ENCODE data around the gene RABEP2. TPM values are rescaled to one million over a fixed set of nuclear protein-coding genes. Genes with fewer than 3 reads are reported as not detected.

Gene RABEP2
- polyA plus RNA-seq, 2 donors: 23.5 to 46.9 TPM

DNA sequence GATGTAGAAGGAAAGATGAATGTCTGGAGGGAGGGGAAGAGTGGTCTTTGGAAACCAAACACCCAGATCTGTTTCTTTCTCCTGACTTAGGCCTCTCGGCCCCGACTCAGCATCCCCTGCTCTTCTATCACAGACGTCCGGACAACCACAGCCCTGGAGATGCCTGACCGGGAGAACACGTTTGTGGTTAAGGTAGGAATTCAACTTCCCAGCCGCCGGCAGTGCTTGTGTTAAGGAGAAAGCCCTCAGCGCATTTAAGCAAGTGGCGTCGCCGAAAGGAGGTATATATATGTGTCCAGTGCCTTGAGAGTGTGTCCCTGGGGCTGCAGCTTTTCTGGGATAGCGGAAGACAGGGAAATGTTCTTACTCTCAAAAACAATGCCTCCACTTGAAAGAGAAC lies 57.8 kb downstream of the RABEP2 start:
- Histone ChIP-seq H3K9me3 (ENCODE audit: control insufficient read depth in 2 of 2, insufficient read depth in 1 of 2, low read depth in 1 of 2, low read length in 1 of 2) (no peaks in the 10 kb centered on the region), H3K27me3 (ENCODE audit: control insufficient read depth in 1 of 2, insufficient read depth in 2 of 2, low read length in 2 of 2) (no peaks in the 10 kb centered on the region), H3K27ac (ENCODE audit: low read depth in 2 of 2, low read length in 1 of 2) (no peak overlapping the region), H3K4me1 (ENCODE audit: control insufficient read depth in 2 of 2, insufficient read depth in 2 of 2, low read length in 1 of 2) (peaks cover 0 to 2% of the 10 kb centered on the region in 2 donors), H3K36me3 (ENCODE audit: control insufficient read depth in 2 of 2, insufficient read depth in 2 of 2, low read length in 1 of 2) (peaks cover 13 to 43% of the 10 kb centered on the region in 2 donors), H3K4me3 (ENCODE audit: low read depth in 1 of 2, low read length in 2 of 2) (no peak overlapping the region)
- WGBS, 2 donors: 87 to 89% methylated on average over 13 of the region's 13 CpGs

DNA sequence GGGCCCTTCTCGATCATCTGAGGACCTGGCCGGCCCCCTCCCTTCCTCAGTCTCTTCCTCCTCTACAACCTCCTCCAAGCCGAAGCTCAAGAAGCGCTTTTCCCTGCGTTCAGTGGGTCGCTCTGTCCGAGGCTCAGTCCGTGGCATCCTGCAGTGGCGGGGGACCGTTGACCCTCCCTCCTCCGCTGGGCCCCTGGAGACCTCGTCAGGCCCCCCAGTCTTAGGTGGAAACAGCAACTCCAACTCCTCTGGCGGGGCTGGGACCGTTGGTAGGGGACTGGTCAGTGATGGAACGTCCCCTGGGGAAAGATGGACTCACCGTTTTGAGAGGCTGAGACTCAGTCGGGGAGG lies 58.6 kb downstream of the RABEP2 start:
- Histone ChIP-seq H3K27ac (ENCODE audit: low read depth in 2 of 2, low read length in 1 of 2) (no peak overlapping the region), H3K36me3 (ENCODE audit: control insufficient read depth in 2 of 2, insufficient read depth in 2 of 2, low read length in 1 of 2) (peaks cover 12 to 38% of the 10 kb centered on the region in 2 donors), H3K27me3 (ENCODE audit: control insufficient read depth in 1 of 2, insufficient read depth in 2 of 2, low read length in 2 of 2) (no peaks in the 10 kb centered on the region), H3K4me1 (ENCODE audit: control insufficient read depth in 2 of 2, insufficient read depth in 2 of 2, low read length in 1 of 2) (peaks cover 0 to 2% of the 10 kb centered on the region in 2 donors), H3K9me3 (ENCODE audit: control insufficient read depth in 2 of 2, insufficient read depth in 1 of 2, low read depth in 1 of 2, low read length in 1 of 2) (no peaks in the 10 kb centered on the region), H3K4me3 (ENCODE audit: low read depth in 1 of 2, low read length in 2 of 2) (no peak overlapping the region)
- 79 to 84% methylated on average over 17 of the region's 17 CpGs for WGBS, 2 donors

DNA sequence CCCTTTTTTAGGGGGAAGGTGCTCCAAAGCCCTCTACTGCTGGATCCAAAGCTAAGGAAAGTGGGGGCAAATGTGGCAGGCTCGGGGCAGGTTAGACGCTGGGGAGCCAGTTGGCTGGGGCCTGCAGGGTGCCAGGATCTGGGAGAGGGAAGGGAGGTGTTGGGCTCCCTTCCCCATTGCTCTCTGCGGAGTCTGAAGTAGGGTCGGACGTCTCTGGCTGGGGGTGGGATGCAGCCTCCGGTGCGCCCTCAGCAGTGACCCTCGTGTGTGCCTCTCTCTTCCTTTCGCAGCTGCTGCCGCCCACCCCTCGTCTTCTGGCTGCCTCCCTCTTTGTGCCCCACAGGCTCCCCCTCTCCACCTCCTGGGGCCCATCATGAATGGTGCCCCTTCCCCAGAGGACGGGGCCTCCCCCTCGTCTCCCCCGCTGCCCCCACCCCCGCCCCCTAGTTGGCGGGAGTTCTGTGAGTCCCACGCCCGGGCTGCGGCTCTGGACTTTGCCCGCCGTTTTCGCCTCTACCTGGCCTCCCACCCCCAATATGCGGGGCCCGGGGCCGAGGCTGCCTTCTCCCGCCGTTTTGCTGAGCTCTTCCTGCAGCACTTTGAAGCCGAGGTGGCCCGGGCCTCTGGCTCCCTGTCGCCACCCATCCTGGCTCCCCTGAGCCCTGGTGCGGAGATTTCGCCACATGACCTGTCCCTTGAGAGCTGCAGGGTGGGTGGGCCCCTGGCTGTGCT lies 59.1 kb downstream of the RABEP2 start:
- Histone ChIP-seq H3K4me1 (ENCODE audit: control insufficient read depth in 2 of 2, insufficient read depth in 2 of 2, low read length in 1 of 2) (peaks cover 0 to 2% of the 10 kb centered on the region in 2 donors), H3K27ac (ENCODE audit: low read depth in 2 of 2, low read length in 1 of 2) (no peak overlapping the region), H3K27me3 (ENCODE audit: control insufficient read depth in 1 of 2, insufficient read depth in 2 of 2, low read length in 2 of 2) (no peaks in the 10 kb centered on the region), H3K9me3 (ENCODE audit: control insufficient read depth in 2 of 2, insufficient read depth in 1 of 2, low read depth in 1 of 2, low read length in 1 of 2) (no peaks in the 10 kb centered on the region), H3K36me3 (ENCODE audit: control insufficient read depth in 2 of 2, insufficient read depth in 2 of 2, low read length in 1 of 2) (peaks cover 11 to 38% of the 10 kb centered on the region in 2 donors), H3K4me3 (ENCODE audit: low read depth in 1 of 2, low read length in 2 of 2) (no peak overlapping the region)
- 60 to 70% methylated on average over 21 to 32 of the region's 32 CpGs for WGBS, 2 donors

DNA sequence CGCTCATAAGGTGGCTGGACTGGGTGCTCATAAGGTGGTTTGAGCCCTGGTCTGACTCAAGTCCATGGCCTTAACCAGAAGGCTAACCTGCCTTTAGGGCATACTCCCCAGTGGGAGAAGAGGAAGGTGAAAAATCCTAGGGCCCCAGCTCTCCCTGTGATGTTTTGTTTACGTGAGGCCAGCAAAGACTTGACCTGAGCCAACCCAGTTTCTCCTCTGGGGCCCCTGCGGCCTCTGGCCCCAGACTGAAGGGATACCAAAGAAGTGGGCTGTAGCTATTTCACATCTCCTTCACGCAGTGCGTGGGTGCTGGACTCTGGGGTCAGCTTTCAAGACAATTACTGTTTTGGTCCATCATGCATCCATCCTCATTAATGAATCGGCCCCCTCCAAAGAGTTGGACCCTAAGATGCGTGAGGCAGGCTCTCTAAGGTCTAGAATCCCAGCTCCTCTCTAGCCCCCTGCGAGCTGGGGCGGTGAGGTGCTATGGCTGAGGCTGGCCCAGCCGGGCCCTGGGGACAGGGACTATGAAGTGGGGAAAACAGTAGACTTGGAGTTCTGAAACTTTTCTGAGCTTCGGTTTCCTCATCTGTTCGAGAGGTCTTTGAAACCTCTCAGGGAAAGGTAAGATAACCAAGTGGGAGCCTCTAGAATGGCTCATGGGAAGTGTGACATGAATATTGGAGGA lies 59.9 kb downstream of the RABEP2 start:
- WGBS, 2 donors: 82 to 85% methylated on average over 12 of the region's 12 CpGs
- Histone ChIP-seq H3K36me3 (ENCODE audit: control insufficient read depth in 2 of 2, insufficient read depth in 2 of 2, low read length in 1 of 2) (peaks cover 11 to 33% of the 10 kb centered on the region in 2 donors), H3K9me3 (ENCODE audit: control insufficient read depth in 2 of 2, insufficient read depth in 1 of 2, low read depth in 1 of 2, low read length in 1 of 2) (no peaks in the 10 kb centered on the region), H3K27ac (ENCODE audit: low read depth in 2 of 2, low read length in 1 of 2) (no peak overlapping the region), H3K27me3 (ENCODE audit: control insufficient read depth in 1 of 2, insufficient read depth in 2 of 2, low read length in 2 of 2) (no peaks in the 10 kb centered on the region), H3K4me3 (ENCODE audit: low read depth in 1 of 2, low read length in 2 of 2) (no peak overlapping the region), H3K4me1 (ENCODE audit: control insufficient read depth in 2 of 2, insufficient read depth in 2 of 2, low read length in 1 of 2) (peaks cover 0 to 2% of the 10 kb centered on the region in 2 donors)

DNA sequence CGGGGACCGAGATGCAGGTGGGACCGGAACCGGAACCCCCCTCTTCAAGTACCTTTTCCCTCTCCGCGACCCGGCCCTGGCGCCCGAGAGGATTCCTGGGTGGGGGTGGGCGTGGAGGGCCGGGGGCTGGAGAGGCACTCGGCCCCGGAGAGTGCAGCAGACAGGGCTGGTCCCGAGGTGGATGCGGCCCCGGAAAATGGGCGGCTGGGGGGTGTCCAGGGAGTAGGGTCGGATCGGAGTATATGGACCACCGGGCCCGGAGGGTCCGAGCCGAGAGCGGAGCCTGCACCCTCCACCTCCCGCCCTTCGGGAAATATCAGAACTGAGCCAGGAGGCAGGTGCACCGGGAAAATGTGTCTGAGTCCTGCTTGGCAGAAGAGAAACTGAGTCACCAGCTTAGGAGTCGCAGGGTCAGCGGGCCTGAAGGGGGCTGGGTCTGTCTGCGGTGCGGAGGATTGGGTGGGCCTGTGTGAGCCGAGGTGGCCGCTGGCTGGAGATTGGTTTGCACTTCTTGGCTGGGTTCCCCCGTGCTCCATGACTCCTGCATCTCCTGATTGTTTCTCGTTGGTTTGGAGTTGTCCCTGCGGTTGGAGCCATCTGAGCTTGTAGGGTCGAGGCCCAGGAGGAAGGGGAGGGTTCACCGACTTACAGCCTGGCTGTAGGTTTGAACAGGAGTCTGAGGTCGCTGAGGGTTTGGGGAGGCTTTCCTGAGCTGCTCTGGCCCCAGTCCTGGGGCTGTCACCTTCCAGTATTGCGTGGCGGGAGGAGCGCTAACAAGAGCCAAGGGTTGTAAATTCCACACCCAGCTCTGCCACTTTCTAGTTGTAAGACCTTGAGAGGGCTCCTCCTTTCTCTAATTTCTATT lies 60.9 kb downstream of the RABEP2 start:
- Histone ChIP-seq H3K4me1 (ENCODE audit: control insufficient read depth in 2 of 2, insufficient read depth in 2 of 2, low read length in 1 of 2) (peaks cover 0 to 2% of the 10 kb centered on the region in 2 donors), H3K4me3 (ENCODE audit: low read depth in 1 of 2, low read length in 2 of 2) (peak overlapping the region; percentile 73 to 82), H3K9me3 (ENCODE audit: control insufficient read depth in 2 of 2, insufficient read depth in 1 of 2, low read depth in 1 of 2, low read length in 1 of 2) (no peaks in the 10 kb centered on the region), H3K27ac (ENCODE audit: low read depth in 2 of 2, low read length in 1 of 2) (peak overlapping the region; percentile 93 to 98), H3K27me3 (ENCODE audit: control insufficient read depth in 1 of 2, insufficient read depth in 2 of 2, low read length in 2 of 2) (no peaks in the 10 kb centered on the region), H3K36me3 (ENCODE audit: control insufficient read depth in 2 of 2, insufficient read depth in 2 of 2, low read length in 1 of 2) (peaks cover 7 to 23% of the 10 kb centered on the region in 2 donors)
- 2 to 3% methylated on average over 36 to 42 of the region's 42 CpGs for WGBS, 2 donors

DNA sequence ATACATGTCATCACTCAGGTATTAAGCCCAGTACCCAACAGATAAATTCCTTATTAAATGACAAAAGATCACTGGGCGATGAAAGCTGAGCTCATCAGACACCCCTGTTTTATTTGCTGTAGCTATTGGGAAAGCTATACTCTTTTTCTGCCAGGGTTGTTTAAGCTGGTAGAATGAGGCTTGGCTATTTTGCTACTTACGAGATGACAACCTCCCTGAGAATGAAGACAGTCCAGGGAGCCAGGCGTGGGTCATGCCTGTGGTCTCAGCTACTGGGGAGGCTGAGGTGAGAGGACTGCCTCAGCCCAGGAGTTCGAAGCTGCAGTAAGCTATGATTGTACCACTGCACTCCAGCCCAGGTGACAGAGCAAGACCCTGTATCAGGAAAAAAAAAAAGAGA lies 65.7 kb downstream of the RABEP2 start:
- no peaks in the 10 kb centered on the region for H3K36me3 ChIP-seq (ENCODE audit: control insufficient read depth in 2 of 2, insufficient read depth in 2 of 2, low read length in 1 of 2)
- peaks cover 0 to under 1% of the 10 kb centered on the region in 2 donors for H3K4me1 ChIP-seq (ENCODE audit: control insufficient read depth in 2 of 2, insufficient read depth in 2 of 2, low read length in 1 of 2)
- H3K27me3 ChIP-seq (ENCODE audit: control insufficient read depth in 1 of 2, insufficient read depth in 2 of 2, low read length in 2 of 2): no peaks in the 10 kb centered on the region
- H3K27ac ChIP-seq (ENCODE audit: low read depth in 2 of 2, low read length in 1 of 2): no peak overlapping the region
- H3K9me3 ChIP-seq (ENCODE audit: control insufficient read depth in 2 of 2, insufficient read depth in 1 of 2, low read depth in 1 of 2, low read length in 1 of 2): no peaks in the 10 kb centered on the region
- 79 to 91% methylated on average over 4 of the region's 4 CpGs for WGBS, 2 donors
- no peak overlapping the region for H3K4me3 ChIP-seq (ENCODE audit: low read depth in 1 of 2, low read length in 2 of 2)

DNA sequence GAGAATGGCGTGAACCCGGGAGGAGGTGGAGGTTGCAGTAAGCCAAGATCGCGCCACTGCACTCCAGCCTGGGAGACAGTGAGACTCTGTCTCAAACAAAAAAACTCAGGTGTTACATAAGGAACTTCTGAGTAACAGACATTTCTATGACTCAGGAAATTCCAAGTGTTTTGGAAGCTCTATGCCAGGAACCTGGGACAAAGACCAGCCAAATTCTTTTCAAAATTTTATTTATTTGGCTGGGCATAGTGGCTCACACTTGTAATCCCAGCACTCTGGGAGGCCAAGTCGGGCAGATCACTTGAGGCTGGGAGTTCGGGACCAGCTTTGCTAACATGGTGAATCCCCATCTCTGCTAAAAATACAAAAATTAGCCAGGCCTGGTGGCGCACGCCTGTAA lies 66.6 kb downstream of the RABEP2 start:
- Histone ChIP-seq H3K4me1 (ENCODE audit: control insufficient read depth in 2 of 2, insufficient read depth in 2 of 2, low read length in 1 of 2) (no peaks in the 10 kb centered on the region), H3K4me3 (ENCODE audit: low read depth in 1 of 2, low read length in 2 of 2) (no peak overlapping the region), H3K9me3 (ENCODE audit: control insufficient read depth in 2 of 2, insufficient read depth in 1 of 2, low read depth in 1 of 2, low read length in 1 of 2) (no peaks in the 10 kb centered on the region), H3K27me3 (ENCODE audit: control insufficient read depth in 1 of 2, insufficient read depth in 2 of 2, low read length in 2 of 2) (no peaks in the 10 kb centered on the region), H3K36me3 (ENCODE audit: control insufficient read depth in 2 of 2, insufficient read depth in 2 of 2, low read length in 1 of 2) (no peaks in the 10 kb centered on the region), H3K27ac (ENCODE audit: low read depth in 2 of 2, low read length in 1 of 2) (peak overlapping the region in 1 of 2 donors; percentile 64)
- 60 to 72% methylated on average over 8 of the region's 8 CpGs for WGBS, 2 donors

Other genes starting within 250 kb of the RABEP2 start
- gene EIF3C, start 213.8 kb downstream of the RABEP2 start, polyA plus RNA-seq: 100 to 1,000 TPM; 303 to 630 TPM
- gene NPIPB9, start 173.5 kb downstream of the RABEP2 start, polyA plus RNA-seq: under 1 TPM; 0.14 to 0.79 TPM
- gene ATXN2L, start 102.2 kb downstream of the RABEP2 start, polyA plus RNA-seq: 10 to 100 TPM; 37.9 to 82.1 TPM
- gene TUFM, start 78.9 kb downstream of the RABEP2 start, polyA plus RNA-seq: 100 to 1,000 TPM; 175 to 188 TPM
- 10 to 100 TPM; 19.9 to 42.7 TPM for gene SH2B1, start 61.4 kb downstream of the RABEP2 start, polyA plus RNA-seq
- under 1 TPM; 0.25 to 0.69 TPM for gene ATP2A1, start 46.8 kb downstream of the RABEP2 start, polyA plus RNA-seq
- gene CD19, start 6.7 kb upstream of the RABEP2 start, polyA plus RNA-seq: under 1 TPM; 0.22 to 0.41 TPM
- gene NFATC2IP, start 25.7 kb upstream of the RABEP2 start, polyA plus RNA-seq: 10 to 100 TPM; 19.1 to 28.3 TPM
- gene SPNS1, start 49.5 kb upstream of the RABEP2 start, polyA plus RNA-seq: 10 to 100 TPM; 22.2 to 24.6 TPM
- 10 to 100 TPM in 1 of 2 donors, 1 to 10 TPM in 1; 7.4 to 13.6 TPM for gene LAT, start 59.8 kb upstream of the RABEP2 start, polyA plus RNA-seq